PC-9 (cell line): ENCODE results near the gene CRYBB2.

Source experiments
- EZH2 ChIP-seq: fragments of 200-600 bp; sonication (generic); IDR thresholded peaks from 2 replicates; pipeline ENCODE4 v1.8.0; 2017; ENCODE audit warnings: antibody characterized with exemption, low read depth
- TF ChIP-seq, protein P1 (sequence below): fragments of 200-600 bp; sonication (generic); conservative IDR thresholded peaks from 2 replicates; pipeline ENCODE4 v1.6.1; 2017; ENCODE audit warnings: mixed run types, antibody characterized with exemption, mild to moderate bottlenecking, moderate library complexity

DNA sequence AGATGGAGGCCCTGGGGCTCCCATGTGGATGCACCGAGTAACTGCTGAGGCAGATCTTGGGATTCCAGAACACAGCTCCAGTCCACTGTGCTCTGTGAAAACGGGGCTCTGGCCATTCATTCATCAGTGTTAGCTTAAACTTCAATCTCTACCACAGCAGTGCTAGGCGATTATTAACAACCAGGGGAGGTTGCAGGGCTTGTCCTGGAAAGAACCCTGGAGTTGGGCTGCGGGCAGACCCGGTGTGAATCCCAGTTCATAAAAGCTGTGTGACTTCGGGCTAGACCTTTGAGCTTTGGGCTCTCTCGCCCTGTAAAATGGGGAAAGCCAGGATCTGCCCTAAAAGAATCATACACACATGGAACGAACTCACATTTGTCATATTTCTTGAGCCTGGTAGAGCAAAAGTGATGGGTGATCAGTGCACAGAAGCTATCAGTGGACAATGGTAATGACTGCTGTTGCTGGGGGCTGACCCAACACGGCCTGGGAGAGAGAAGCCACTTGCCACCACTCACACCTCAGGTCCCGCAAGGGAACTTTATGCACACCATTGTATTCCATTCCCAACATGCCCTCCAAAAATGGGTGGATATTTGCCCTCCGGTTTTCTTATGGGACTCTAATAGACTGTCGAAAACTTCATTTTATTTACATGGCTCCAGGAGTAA is 35.4 kb upstream of the CRYBB2 start:
- TF ChIP-seq, protein P1, sequence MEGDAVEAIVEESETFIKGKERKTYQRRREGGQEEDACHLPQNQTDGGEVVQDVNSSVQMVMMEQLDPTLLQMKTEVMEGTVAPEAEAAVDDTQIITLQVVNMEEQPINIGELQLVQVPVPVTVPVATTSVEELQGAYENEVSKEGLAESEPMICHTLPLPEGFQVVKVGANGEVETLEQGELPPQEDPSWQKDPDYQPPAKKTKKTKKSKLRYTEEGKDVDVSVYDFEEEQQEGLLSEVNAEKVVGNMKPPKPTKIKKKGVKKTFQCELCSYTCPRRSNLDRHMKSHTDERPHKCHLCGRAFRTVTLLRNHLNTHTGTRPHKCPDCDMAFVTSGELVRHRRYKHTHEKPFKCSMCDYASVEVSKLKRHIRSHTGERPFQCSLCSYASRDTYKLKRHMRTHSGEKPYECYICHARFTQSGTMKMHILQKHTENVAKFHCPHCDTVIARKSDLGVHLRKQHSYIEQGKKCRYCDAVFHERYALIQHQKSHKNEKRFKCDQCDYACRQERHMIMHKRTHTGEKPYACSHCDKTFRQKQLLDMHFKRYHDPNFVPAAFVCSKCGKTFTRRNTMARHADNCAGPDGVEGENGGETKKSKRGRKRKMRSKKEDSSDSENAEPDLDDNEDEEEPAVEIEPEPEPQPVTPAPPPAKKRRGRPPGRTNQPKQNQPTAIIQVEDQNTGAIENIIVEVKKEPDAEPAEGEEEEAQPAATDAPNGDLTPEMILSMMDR: no peak
- TF ChIP-seq EZH2: no peak
